Caco-2 (cell line): ENCODE data around the gene MGST2. TPM values are rescaled to one million over a fixed set of nuclear protein-coding genes. Genes with fewer than 3 reads are reported as not detected.

Source experiments
- BruUV-seq: library from RNA; stranded (reverse); fragments of 400-500 nt; replicated peaks from 2 replicates; lab custom pipeline; 2021; lab: Mats Ljungman, UMichigan
- CTCF ChIA-PET: fragments of 300-600 bp; sonication (Branson Sonifier 250); formaldehyde crosslinking; loops from one replicate; lab custom pipeline; 2022; ENCODE audit warnings: antibody characterized with exemption; lab: Charles Lee
- POLR2A ChIA-PET: fragments of 300-600 bp; sonication (Branson Sonifier 250); formaldehyde crosslinking; loops from one replicate; lab custom pipeline; 2022; ENCODE audit warnings: antibody characterized with exemption; lab: Charles Lee
- DNase-seq, 2 experiments: peaks; one replicate each; pipeline versions ENCODE4 v3.0.0 to v3.0.0-alpha.2; 2020 to 2022
- H3K27me3 ChIP-seq: replicated peaks from 2 replicates; pipeline ENCODE4 v1.6.0; 2011; ENCODE audit warnings: low read length; ENCODE audit not compliant: control insufficient read depth, insufficient read depth
- H3K36me3 ChIP-seq: 2 replicates; pipeline ENCODE4 v1.5.1; 2011; ENCODE audit warnings: low read length; ENCODE audit not compliant: control insufficient read depth, insufficient read depth
- H3K4me1 ChIP-seq: fragments of 250-450 bp; sonication (Bioruptor Pico); 2 replicates; pipeline ENCODE4 v1.5.1; 2020; ENCODE audit warnings: mild to moderate bottlenecking
- H3K4me3 ChIP-seq: 2 replicates; pipeline ENCODE4 v1.5.1; 2011; ENCODE audit warnings: low read depth, mild to moderate bottlenecking, control low read depth, low read length
- H3K9me3 ChIP-seq: fragments of 250-450 bp; sonication (Bioruptor Pico); 2 replicates; pipeline ENCODE4 v1.5.1; 2020; ENCODE audit warnings: mild to moderate bottlenecking, moderate library complexity
- H3K27ac Mint-ChIP-seq: one replicate; pipeline ENCODE4 v1.8.0; 2022; ENCODE audit warnings: mixed read lengths; ENCODE audit not compliant: unreplicated experiment
- H3K27me3 Mint-ChIP-seq: one replicate; pipeline ENCODE4 v1.8.0; 2022; ENCODE audit warnings: mixed read lengths; ENCODE audit not compliant: insufficient read depth, unreplicated experiment
- H3K36me3 Mint-ChIP-seq: one replicate; pipeline ENCODE4 v1.8.0; 2022; ENCODE audit warnings: mild to moderate bottlenecking, mixed read lengths; ENCODE audit not compliant: insufficient read depth, unreplicated experiment
- H3K4me1 Mint-ChIP-seq: one replicate; pipeline ENCODE4 v1.8.0; 2022; ENCODE audit warnings: low read depth, mixed read lengths; ENCODE audit not compliant: unreplicated experiment
- H3K4me3 Mint-ChIP-seq: one replicate; pipeline ENCODE4 v1.8.0; 2022; ENCODE audit warnings: mild to moderate bottlenecking, moderate library complexity, mixed read lengths; ENCODE audit not compliant: unreplicated experiment
- H3K9me3 Mint-ChIP-seq: one replicate; pipeline ENCODE4 v1.8.0; 2022; ENCODE audit warnings: mixed read lengths; ENCODE audit not compliant: unreplicated experiment
- intact Hi-C: fragments of 100-400 bp; cut with micrococcal nuclease; formaldehyde crosslinking; loops from one replicate; pipeline ENCODE4 v1.10.0; 2022; ENCODE audit not compliant: unreplicated experiment
- total RNA-seq: library from RNA; stranded (reverse); gene quantifications from 2 replicates; pipeline ENCODE4 v1.2.3, GENCODE V29; 2022
- TF ChIP-seq, protein P1 (sequence below), 2 experiments: fragments of 200-600 bp in 1 of 2; IDR thresholded peaks; 1 replicate in 1 of 2; 2 replicates in 1 of 2; pipeline versions ENCODE4 v1.5.1 to v1.8.0; 2011 to 2022; ENCODE audit warnings: antibody characterized with exemption in 1 of 2, control low read depth in 1 of 2, inconsistent platforms in 1 of 2, low read depth in 1 of 2, low read length in 1 of 2, mild to moderate bottlenecking in 1 of 2, moderate library complexity in 1 of 2; ENCODE audit not compliant: insufficient read depth in 1 of 2, severe bottlenecking in 1 of 2, unreplicated experiment in 1 of 2

Gene MGST2
- total RNA-seq, 1 experiment from 2014 or later, result 81.7 TPM

DNA sequence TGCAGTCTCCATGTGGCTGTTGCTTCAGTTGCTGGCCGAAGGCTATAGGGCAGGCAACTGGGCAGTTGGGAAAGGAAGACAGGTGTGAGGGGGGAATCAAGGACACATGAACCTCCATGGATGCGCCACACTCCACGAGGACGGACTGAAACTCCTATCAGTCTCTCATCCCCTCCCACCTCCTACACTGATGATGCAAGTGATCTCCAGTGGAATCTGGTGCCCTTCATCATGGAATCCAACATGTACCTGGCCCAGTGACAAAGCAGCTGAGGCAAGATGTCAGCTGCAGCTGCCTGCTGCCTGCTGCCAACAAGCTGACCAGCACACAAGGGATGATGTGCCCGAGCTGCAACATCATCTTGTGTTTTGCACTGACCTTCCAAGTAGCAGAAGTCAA lies 26.0 kb upstream of the MGST2 start:
- Mint-ChIP-seq H3K4me1 (peaks cover 19% of the 10 kb centered on the region), H3K9me3 (peaks cover 24% of the 10 kb centered on the region), H3K4me3 (no peak overlapping the region), H3K27ac (no peak overlapping the region), H3K36me3 (no peaks in the 10 kb centered on the region), H3K27me3 (no peaks in the 10 kb centered on the region)
- intact Hi-C loops, result no loop called here
- TF ChIP-seq, protein P1, sequence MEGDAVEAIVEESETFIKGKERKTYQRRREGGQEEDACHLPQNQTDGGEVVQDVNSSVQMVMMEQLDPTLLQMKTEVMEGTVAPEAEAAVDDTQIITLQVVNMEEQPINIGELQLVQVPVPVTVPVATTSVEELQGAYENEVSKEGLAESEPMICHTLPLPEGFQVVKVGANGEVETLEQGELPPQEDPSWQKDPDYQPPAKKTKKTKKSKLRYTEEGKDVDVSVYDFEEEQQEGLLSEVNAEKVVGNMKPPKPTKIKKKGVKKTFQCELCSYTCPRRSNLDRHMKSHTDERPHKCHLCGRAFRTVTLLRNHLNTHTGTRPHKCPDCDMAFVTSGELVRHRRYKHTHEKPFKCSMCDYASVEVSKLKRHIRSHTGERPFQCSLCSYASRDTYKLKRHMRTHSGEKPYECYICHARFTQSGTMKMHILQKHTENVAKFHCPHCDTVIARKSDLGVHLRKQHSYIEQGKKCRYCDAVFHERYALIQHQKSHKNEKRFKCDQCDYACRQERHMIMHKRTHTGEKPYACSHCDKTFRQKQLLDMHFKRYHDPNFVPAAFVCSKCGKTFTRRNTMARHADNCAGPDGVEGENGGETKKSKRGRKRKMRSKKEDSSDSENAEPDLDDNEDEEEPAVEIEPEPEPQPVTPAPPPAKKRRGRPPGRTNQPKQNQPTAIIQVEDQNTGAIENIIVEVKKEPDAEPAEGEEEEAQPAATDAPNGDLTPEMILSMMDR (IDR thresholded peaks at IDR 0.05; ENCODE audit: insufficient read depth in 1 of 2, low read depth in 1 of 2, low read length in 1 of 2, severe bottlenecking in 1 of 2, unreplicated experiment in 1 of 2), result no peak
- Histone ChIP-seq H3K27me3 (no peaks in the 10 kb centered on the region), H3K9me3 (peaks cover 18% of the 10 kb centered on the region), H3K4me1 (peaks cover 9% of the 10 kb centered on the region), H3K4me3 (no peak overlapping the region), H3K36me3 (no peaks in the 10 kb centered on the region)
- DNase-seq, result no peak
- ChIA-PET CTCF (no interaction called here), POLR2A (interaction anchor here (0.6 kb wide), 1 partner anchor 461 kb away, joined by 3 read pairs; no protein-coding TSS in a partner anchor)
- no TSS peak for BruUV-seq

DNA sequence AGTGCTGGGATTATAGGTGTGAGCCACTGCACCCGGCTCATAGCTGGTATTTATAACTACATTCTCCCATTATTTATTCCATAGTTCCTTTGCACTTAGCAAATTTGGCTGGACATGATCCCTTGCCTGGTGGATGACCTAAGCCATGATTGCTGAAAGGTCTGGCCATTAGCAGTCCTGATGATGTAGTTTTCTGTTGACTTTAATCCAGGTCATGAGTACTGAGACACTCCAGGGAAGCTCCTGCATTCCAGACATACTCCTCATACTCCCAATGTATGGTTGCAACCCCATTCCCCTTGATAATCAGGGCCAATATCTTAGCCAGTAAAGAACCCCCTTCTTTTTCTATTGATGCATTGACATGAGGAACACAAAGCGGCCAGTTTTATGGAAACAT lies 24.4 kb upstream of the MGST2 start:
- Histone ChIP-seq H3K4me3 (no peak overlapping the region), H3K36me3 (no peaks in the 10 kb centered on the region), H3K9me3 (peaks cover 18% of the 10 kb centered on the region), H3K4me1 (peaks cover 9% of the 10 kb centered on the region), H3K27me3 (no peaks in the 10 kb centered on the region)
- Mint-ChIP-seq H3K4me1 (peaks cover 19% of the 10 kb centered on the region), H3K27me3 (no peaks in the 10 kb centered on the region), H3K9me3 (peaks cover 24% of the 10 kb centered on the region), H3K36me3 (no peaks in the 10 kb centered on the region), H3K27ac (peak overlapping the region; percentile 73), H3K4me3 (no peak overlapping the region)
- POLR2A ChIA-PET, result no interaction called here
- intact Hi-C loops, result no loop called here
- peak; percentile 25 to 46 for DNase-seq
- TF ChIP-seq, protein P1 (IDR thresholded peaks at IDR 0.05; ENCODE audit: insufficient read depth in 1 of 2, low read depth in 1 of 2, low read length in 1 of 2, severe bottlenecking in 1 of 2, unreplicated experiment in 1 of 2), result no peak
- no TSS peak for BruUV-seq
- CTCF ChIA-PET, result no interaction called here

DNA sequence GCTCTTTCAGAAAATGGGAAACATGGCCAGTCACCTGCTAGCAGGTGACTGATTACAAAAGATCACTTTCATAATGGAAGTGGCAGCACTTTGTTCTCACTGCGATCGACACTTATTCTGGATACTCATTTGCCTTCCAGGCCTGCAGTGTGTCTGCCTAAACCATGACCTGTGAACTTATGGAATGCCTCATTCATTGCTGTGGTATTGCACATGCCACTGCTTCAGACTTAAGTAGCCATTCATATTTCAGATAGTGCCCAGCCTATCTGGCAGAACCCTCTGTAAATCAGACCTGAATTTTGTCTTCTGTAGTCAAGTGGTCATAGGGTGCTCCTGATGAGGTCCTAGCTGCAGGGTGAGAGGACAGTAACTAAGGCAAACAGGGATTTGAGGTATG lies 23.3 kb upstream of the MGST2 start:
- Histone ChIP-seq H3K9me3 (peaks cover 18% of the 10 kb centered on the region), H3K36me3 (no peaks in the 10 kb centered on the region), H3K27me3 (no peaks in the 10 kb centered on the region), H3K4me1 (peaks cover 9% of the 10 kb centered on the region), H3K4me3 (no peak overlapping the region)
- TF ChIP-seq, protein P1 (IDR thresholded peaks at IDR 0.05; ENCODE audit: insufficient read depth in 1 of 2, low read depth in 1 of 2, low read length in 1 of 2, severe bottlenecking in 1 of 2, unreplicated experiment in 1 of 2), result no peak
- intact Hi-C loops, result no loop called here
- BruUV-seq, result no TSS peak
- Mint-ChIP-seq H3K4me3 (no peak overlapping the region), H3K27me3 (no peaks in the 10 kb centered on the region), H3K27ac (no peak overlapping the region), H3K36me3 (no peaks in the 10 kb centered on the region), H3K4me1 (peaks cover 19% of the 10 kb centered on the region), H3K9me3 (peaks cover 24% of the 10 kb centered on the region)
- peak in 1 of 2 experiments; percentile 26 for DNase-seq
- POLR2A ChIA-PET, result no interaction called here
- CTCF ChIA-PET, result interaction anchor here (0.6 to 0.7 kb wide), 3 partner anchors 14 to 680 kb away, joined by 3 to 13 read pairs (median 3); no protein-coding TSS in a partner anchor
